A673 (cell line): Measurements from ENCODE around the gene FUNDC2. TPM values are rescaled to one million over a fixed set of nuclear protein-coding genes. Genes with fewer than 3 reads are reported as not detected.

Experiments used
- BruUV-seq: library from RNA; stranded (reverse); fragments of 400-500 nt; replicated peaks from 2 replicates; lab custom pipeline; 2021; lab: Mats Ljungman, UMichigan
- CTCF ChIA-PET: fragments of 300-600 bp; sonication (Branson Sonifier 250); formaldehyde crosslinking; loops from one replicate; lab custom pipeline; 2022; ENCODE audit warnings: antibody characterized with exemption; lab: Charles Lee
- POLR2A ChIA-PET: fragments of 300-600 bp; sonication (Branson Sonifier 250); formaldehyde crosslinking; loops from one replicate; lab custom pipeline; 2022; ENCODE audit warnings: antibody characterized with exemption; ENCODE audit not compliant: low non-redundant PET; lab: Charles Lee
- DNase-seq: peaks from one replicate; pipeline ENCODE4 v3.0.0-alpha.2; 2015; ENCODE audit warnings: low spot score
- H3K27ac ChIP-seq: fragments of 200-600 bp; sonication (generic); 2 replicates; pipeline ENCODE4 v1.5.1; 2016; ENCODE audit warnings: mixed run types, low read depth, mild to moderate bottlenecking, mixed read lengths, antibody characterized with exemption, low read length; ENCODE audit not compliant: poor library complexity, severe bottlenecking
- H3K27me3 ChIP-seq: fragments of 200-600 bp; sonication (generic); replicated peaks from 2 replicates; pipeline ENCODE4 v1.6.1; 2017; ENCODE audit warnings: mixed run types, low read depth, mild to moderate bottlenecking, mixed read lengths, antibody characterized with exemption, low read length; ENCODE audit not compliant: insufficient read depth, poor library complexity
- H3K36me3 ChIP-seq: fragments of 200-600 bp; sonication (generic); 2 replicates; pipeline ENCODE4 v1.6.1; 2016; ENCODE audit warnings: mixed run types, mild to moderate bottlenecking, mixed read lengths, antibody characterized with exemption, low read length; ENCODE audit not compliant: insufficient read depth, poor library complexity, severe bottlenecking
- H3K4me1 ChIP-seq: fragments of 200-600 bp; sonication (generic); 2 replicates; pipeline ENCODE4 v1.6.1; 2017; ENCODE audit warnings: mixed run types, mild to moderate bottlenecking, mixed read lengths, antibody characterized with exemption, low read length; ENCODE audit not compliant: insufficient read depth, poor library complexity, severe bottlenecking
- H3K4me3 ChIP-seq: fragments of 200-600 bp; sonication (generic); 2 replicates; pipeline ENCODE4 v1.5.1; 2016; ENCODE audit warnings: low read depth, mixed run types, mild to moderate bottlenecking, mixed read lengths, low read length; ENCODE audit not compliant: poor library complexity, severe bottlenecking
- H3K9me3 ChIP-seq: fragments of 200-600 bp; sonication (generic); 2 replicates; pipeline ENCODE4 v1.6.1; 2016; ENCODE audit warnings: mixed run types, low read depth, mild to moderate bottlenecking, mixed read lengths, antibody characterized with exemption, low read length; ENCODE audit not compliant: poor library complexity, severe bottlenecking
- CTCF ChIP-seq: fragments of 300-800, 200-600 bp; sonication (generic); conservative IDR thresholded peaks from 2 replicates; pipeline ENCODE4 v1.5.1; 2017; ENCODE audit warnings: low read depth, mild to moderate bottlenecking, antibody characterized with exemption, low read length, moderate library complexity, mixed read lengths
- EZH2 ChIP-seq: fragments of 200-600 bp; sonication (generic); IDR thresholded peaks from 2 replicates; pipeline ENCODE4 v1.6.1; 2017; ENCODE audit warnings: borderline replicate concordance, low read depth, mild to moderate bottlenecking, mixed read lengths, antibody characterized with exemption, low read length; ENCODE audit not compliant: poor library complexity, severe bottlenecking
- intact Hi-C: fragments of 100-400 bp; cut with micrococcal nuclease; formaldehyde crosslinking; loops from one replicate; pipeline ENCODE4 v1.10.0; 2022; ENCODE audit not compliant: unreplicated experiment
- total RNA-seq: library from RNA; stranded (reverse); gene quantifications from 2 replicates; pipeline ENCODE4 v1.2.3, GENCODE V29; 2021

Gene FUNDC2
- total RNA-seq, 1 experiment from 2014 or later = 84.6 TPM

GRCh38 chrX:155108427-155108826 lies 81.8 kb downstream of the FUNDC2 start:
- Histone ChIP-seq H3K27ac (no peak overlapping the region), H3K4me1 (no peaks in the 10 kb centered on the region), H3K9me3 (peaks cover 10% of the 10 kb centered on the region), H3K36me3 (no peaks in the 10 kb centered on the region), H3K27me3 (no peaks in the 10 kb centered on the region), H3K4me3 (no peak overlapping the region)
- ChIA-PET CTCF (no interaction called here), POLR2A (no interaction called here)
- DNase-seq = no peak
- no peak for TF ChIP-seq EZH2
- TF ChIP-seq CTCF = no peak
- BruUV-seq = no TSS peak
- intact Hi-C loops = no loop called here

Other genes starting within 250 kb of the FUNDC2 start
- 10.4 and 14.8 TPM in 2 replicates for gene MPP1, start 221.4 kb upstream of the FUNDC2 start, total RNA-seq
- gene SMIM9, start 192.2 kb upstream of the FUNDC2 start, total RNA-seq = not detected in 2 replicates
- 25.0 and 25.2 TPM in 2 replicates for gene F8A1, start 140.5 kb upstream of the FUNDC2 start, total RNA-seq
- 1.1 and 1.9 TPM in 2 replicates for gene F8, start 4.1 kb upstream of the FUNDC2 start, total RNA-seq
- gene CMC4, start 44.3 kb downstream of the FUNDC2 start, total RNA-seq = 5.9 and 6.4 TPM in 2 replicates
- 19.8 and 21.0 TPM in 2 replicates for gene MTCP1, start 44.3 kb downstream of the FUNDC2 start, total RNA-seq
- 25.7 TPM in 2 replicates for gene BRCC3, start 44.7 kb downstream of the FUNDC2 start, total RNA-seq
- 100 and 119 TPM in 2 replicates for gene VBP1, start 189.6 kb downstream of the FUNDC2 start, total RNA-seq
- gene RAB39B, start 237.6 kb downstream of the FUNDC2 start, total RNA-seq = 0.43 and 0.81 TPM in 2 replicates